NCI-H748 treated with DMSO at 0.1 percent for 48 hours (cell line): Measurements from ENCODE around the gene DGKG.

Experiments
- DNase-seq: peaks from one replicate; lab custom pipeline; 2025; lab: John Stamatoyannopoulos, UW

Gene DGKG

GRCh38 chr3:186367631-186368030, 5.6 kb upstream of the DGKG start:
- DNase-seq, result no peak

GRCh38 chr3:186366206-186366605, 4.2 kb upstream of the DGKG start:
- DNase-seq, result no peak

GRCh38 chr3:186365202-186365974, 3.4 kb upstream of the DGKG start:
- no peak for DNase-seq

- no peak for DNase-seq
Observed at GRCh38 chr3:186362988-186363387, 954 bp upstream of the DGKG start.

GRCh38 chr3:186362537-186362842, 456 bp upstream of the DGKG start:
- DNase-seq, result no peak

- DNase-seq, result no peak
Observed at GRCh38 chr3:186361246-186361761, 730 bp downstream of the DGKG start.

- no peak for DNase-seq
Observed at GRCh38 chr3:186360779-186361178, 1.3 kb downstream of the DGKG start.

- DNase-seq, result no peak
Observed at GRCh38 chr3:186359078-186359477, 3.0 kb downstream of the DGKG start.

- DNase-seq, result no peak
Observed at GRCh38 chr3:186356152-186356551, 5.9 kb downstream of the DGKG start.

- DNase-seq, result no peak
Observed at GRCh38 chr3:186354100-186354499, 7.9 kb downstream of the DGKG start.

GRCh38 chr3:186352369-186352768, 9.7 kb downstream of the DGKG start:
- no peak for DNase-seq

GRCh38 chr3:186342197-186342596, 19.8 kb downstream of the DGKG start:
- no peak for DNase-seq

GRCh38 chr3:186340204-186340603, 21.8 kb downstream of the DGKG start:
- DNase-seq, result no peak

GRCh38 chr3:186339180-186339918, 22.7 kb downstream of the DGKG start:
- DNase-seq, result no peak

GRCh38 chr3:186333256-186333655, 28.8 kb downstream of the DGKG start:
- no peak for DNase-seq

- no peak for DNase-seq
Observed at GRCh38 chr3:186330772-186331460, 31.1 kb downstream of the DGKG start.

- no peak for DNase-seq
Observed at GRCh38 chr3:186329589-186329988, 32.4 kb downstream of the DGKG start.

GRCh38 chr3:186327912-186328487, 34.0 kb downstream of the DGKG start:
- no peak for DNase-seq

GRCh38 chr3:186322761-186323160, 39.3 kb downstream of the DGKG start:
- DNase-seq, result no peak

GRCh38 chr3:186321746-186322145, 40.3 kb downstream of the DGKG start:
- no peak for DNase-seq

- DNase-seq, result no peak
Observed at GRCh38 chr3:186320862-186321568, 41.0 kb downstream of the DGKG start.

- DNase-seq, result no peak
Observed at GRCh38 chr3:186319945-186320344, 42.1 kb downstream of the DGKG start.
